HL-60 (cell line): Measurements from ENCODE around the gene ATP8A1.

Experiments used
- POLR2AphosphoS5 ChIP-seq: IDR thresholded peaks from 2 replicates; pipeline ENCODE4 v1.6.1; 2012; ENCODE audit warnings: low read depth
- TF ChIP-seq, protein P1 (sequence below): IDR thresholded peaks from one replicate; pipeline ENCODE4 v1.5.1; 2011; ENCODE audit warnings: low read length, control low read depth, inconsistent platforms; ENCODE audit not compliant: insufficient read depth
- TF ChIP-seq, protein P2 (sequence below): IDR thresholded peaks from 2 replicates; pipeline ENCODE4 v1.6.1; 2012; ENCODE audit warnings: low read depth; ENCODE audit not compliant: insufficient replicate concordance

DNA sequence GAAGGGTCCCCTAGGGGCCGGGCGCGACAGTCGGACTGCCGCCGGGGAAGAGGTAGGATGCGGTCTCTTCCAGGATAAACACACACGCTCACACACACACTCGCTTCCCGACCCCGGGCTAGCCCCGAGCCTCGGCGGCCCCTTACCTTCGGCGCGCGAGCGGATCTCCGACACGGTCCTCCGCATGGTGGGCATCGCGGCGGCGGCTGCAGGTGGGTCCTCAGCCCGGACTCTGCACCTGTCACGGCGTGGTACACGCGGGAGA is 294 bp downstream of the ATP8A1 start:
- TF ChIP-seq, protein P1, sequence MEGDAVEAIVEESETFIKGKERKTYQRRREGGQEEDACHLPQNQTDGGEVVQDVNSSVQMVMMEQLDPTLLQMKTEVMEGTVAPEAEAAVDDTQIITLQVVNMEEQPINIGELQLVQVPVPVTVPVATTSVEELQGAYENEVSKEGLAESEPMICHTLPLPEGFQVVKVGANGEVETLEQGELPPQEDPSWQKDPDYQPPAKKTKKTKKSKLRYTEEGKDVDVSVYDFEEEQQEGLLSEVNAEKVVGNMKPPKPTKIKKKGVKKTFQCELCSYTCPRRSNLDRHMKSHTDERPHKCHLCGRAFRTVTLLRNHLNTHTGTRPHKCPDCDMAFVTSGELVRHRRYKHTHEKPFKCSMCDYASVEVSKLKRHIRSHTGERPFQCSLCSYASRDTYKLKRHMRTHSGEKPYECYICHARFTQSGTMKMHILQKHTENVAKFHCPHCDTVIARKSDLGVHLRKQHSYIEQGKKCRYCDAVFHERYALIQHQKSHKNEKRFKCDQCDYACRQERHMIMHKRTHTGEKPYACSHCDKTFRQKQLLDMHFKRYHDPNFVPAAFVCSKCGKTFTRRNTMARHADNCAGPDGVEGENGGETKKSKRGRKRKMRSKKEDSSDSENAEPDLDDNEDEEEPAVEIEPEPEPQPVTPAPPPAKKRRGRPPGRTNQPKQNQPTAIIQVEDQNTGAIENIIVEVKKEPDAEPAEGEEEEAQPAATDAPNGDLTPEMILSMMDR, result no peak
- no peak for TF ChIP-seq POLR2AphosphoS5
- TF ChIP-seq, protein P2, sequence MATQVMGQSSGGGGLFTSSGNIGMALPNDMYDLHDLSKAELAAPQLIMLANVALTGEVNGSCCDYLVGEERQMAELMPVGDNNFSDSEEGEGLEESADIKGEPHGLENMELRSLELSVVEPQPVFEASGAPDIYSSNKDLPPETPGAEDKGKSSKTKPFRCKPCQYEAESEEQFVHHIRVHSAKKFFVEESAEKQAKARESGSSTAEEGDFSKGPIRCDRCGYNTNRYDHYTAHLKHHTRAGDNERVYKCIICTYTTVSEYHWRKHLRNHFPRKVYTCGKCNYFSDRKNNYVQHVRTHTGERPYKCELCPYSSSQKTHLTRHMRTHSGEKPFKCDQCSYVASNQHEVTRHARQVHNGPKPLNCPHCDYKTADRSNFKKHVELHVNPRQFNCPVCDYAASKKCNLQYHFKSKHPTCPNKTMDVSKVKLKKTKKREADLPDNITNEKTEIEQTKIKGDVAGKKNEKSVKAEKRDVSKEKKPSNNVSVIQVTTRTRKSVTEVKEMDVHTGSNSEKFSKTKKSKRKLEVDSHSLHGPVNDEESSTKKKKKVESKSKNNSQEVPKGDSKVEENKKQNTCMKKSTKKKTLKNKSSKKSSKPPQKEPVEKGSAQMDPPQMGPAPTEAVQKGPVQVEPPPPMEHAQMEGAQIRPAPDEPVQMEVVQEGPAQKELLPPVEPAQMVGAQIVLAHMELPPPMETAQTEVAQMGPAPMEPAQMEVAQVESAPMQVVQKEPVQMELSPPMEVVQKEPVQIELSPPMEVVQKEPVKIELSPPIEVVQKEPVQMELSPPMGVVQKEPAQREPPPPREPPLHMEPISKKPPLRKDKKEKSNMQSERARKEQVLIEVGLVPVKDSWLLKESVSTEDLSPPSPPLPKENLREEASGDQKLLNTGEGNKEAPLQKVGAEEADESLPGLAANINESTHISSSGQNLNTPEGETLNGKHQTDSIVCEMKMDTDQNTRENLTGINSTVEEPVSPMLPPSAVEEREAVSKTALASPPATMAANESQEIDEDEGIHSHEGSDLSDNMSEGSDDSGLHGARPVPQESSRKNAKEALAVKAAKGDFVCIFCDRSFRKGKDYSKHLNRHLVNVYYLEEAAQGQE, result no peak
